Lower lobe of right lung (tissue), 2 donors: ENCODE results near the gene HS1BP3. TPM values are rescaled to one million over a fixed set of nuclear protein-coding genes. Genes with fewer than 3 reads are reported as not detected.

Source experiments
- ATAC-seq, 2 donors: fragments of 200-7000 bp; cut with Tn5 transposase; one replicate each; pipeline ENCODE4 v1.9.1; 2020 to 2022; ENCODE audit warnings: mild to moderate bottlenecking in 2 of 2, moderate library complexity in 2 of 2
- DNase-seq: peaks from one replicate; pipeline ENCODE4 v3.0.0-alpha.2; 2020
- H3K27ac ChIP-seq: fragments of 200-600 bp; one replicate; pipeline ENCODE4 v1.8.0; 2022
- H3K27me3 ChIP-seq: fragments of 200-600 bp; one replicate; pipeline ENCODE4 v1.8.0; 2022; ENCODE audit warnings: low read depth
- H3K36me3 ChIP-seq: fragments of 200-600 bp; one replicate; pipeline ENCODE4 v1.8.0; 2022; ENCODE audit warnings: mild to moderate bottlenecking
- H3K4me1 ChIP-seq: fragments of 200-600 bp; one replicate; pipeline ENCODE4 v1.8.0; 2022
- H3K4me3 ChIP-seq: fragments of 200-600 bp; one replicate; pipeline ENCODE4 v1.8.0; 2022; ENCODE audit warnings: mild to moderate bottlenecking
- H3K9me3 ChIP-seq: fragments of 200-600 bp; one replicate; pipeline ENCODE4 v1.8.0; 2022
- CTCF ChIP-seq: fragments of 200-600 bp; IDR thresholded peaks from one replicate; pipeline ENCODE4 v1.8.0; 2022; ENCODE audit warnings: antibody characterized with exemption, mild to moderate bottlenecking
- intact Hi-C: fragments of 100-400 bp; cut with DNase I; formaldehyde crosslinking; loops from one replicate; pipeline ENCODE4 v1.11.0; 2022
- total RNA-seq: library from RNA; stranded (reverse); fragmentation: NEBNext Ultra II Directional; extraction: Animal tissue kit (Norgen Biotek cat#: 25700); gene quantifications from one replicate; pipeline ENCODE4 v1.2.1, GENCODE V29; 2021
- donor health status: DM: no; HTN: yes; CAD: no; lungs with severe emphysema.

The HS1BP3 gene
- total RNA-seq, 1 donor from 2014 or later: 39.9 TPM

- intact Hi-C loops: no loop called here
- TF ChIP-seq CTCF: peak; percentile 52
- ATAC-seq (peak; percentile 36 to 70), DNase-seq (no peak)
- Histone ChIP-seq H3K4me3 (no peak overlapping the region), H3K9me3 (no peaks in the 10 kb centered on the region), H3K27ac (no peak overlapping the region), H3K27me3 (no peaks in the 10 kb centered on the region), H3K4me1 (no peaks in the 10 kb centered on the region), H3K36me3 (peaks cover 16% of the 10 kb centered on the region)
These were observed 31.4 kb upstream of the HS1BP3 start for GRCh38 chr2:20682167-20682920.

- H3K27me3 ChIP-seq: no peaks in the 10 kb centered on the region
- no peak overlapping the region for H3K4me3 ChIP-seq
- intact Hi-C loops: no loop called here
- no peak overlapping the region for H3K27ac ChIP-seq
- H3K9me3 ChIP-seq: no peaks in the 10 kb centered on the region
- H3K4me1 ChIP-seq: no peaks in the 10 kb centered on the region
- peaks cover 13% of the 10 kb centered on the region for H3K36me3 ChIP-seq
- DNase-seq (no peak), ATAC-seq (no peak)
- TF ChIP-seq CTCF: no peak
These were observed 30.0 kb upstream of the HS1BP3 start for GRCh38 chr2:20680744-20681375.

GRCh38 chr2:20678780-20679179, 27.9 kb upstream of the HS1BP3 start:
- no peak overlapping the region for H3K27ac ChIP-seq
- DNase-seq (no peak), ATAC-seq (no peak)
- peaks cover 13% of the 10 kb centered on the region for H3K27me3 ChIP-seq
- intact Hi-C loops: loop anchor here (10.0 kb wide), 1 partner anchor 286 kb away; no protein-coding TSS in a partner anchor
- H3K4me3 ChIP-seq: no peak overlapping the region
- peaks cover 4% of the 10 kb centered on the region for H3K36me3 ChIP-seq
- H3K4me1 ChIP-seq: peaks cover 4% of the 10 kb centered on the region
- no peak for TF ChIP-seq CTCF
- H3K9me3 ChIP-seq: no peaks in the 10 kb centered on the region

GRCh38 chr2:20678086-20678395, 27.1 kb upstream of the HS1BP3 start:
- peaks cover 20% of the 10 kb centered on the region for H3K27me3 ChIP-seq
- no peak overlapping the region for H3K27ac ChIP-seq
- TF ChIP-seq CTCF: no peak
- no peak overlapping the region for H3K4me3 ChIP-seq
- peaks cover 4% of the 10 kb centered on the region for H3K36me3 ChIP-seq
- ATAC-seq (no peak), DNase-seq (no peak)
- H3K4me1 ChIP-seq: peaks cover 4% of the 10 kb centered on the region
- intact Hi-C loops: loop anchor here (10.0 kb wide), 1 partner anchor 287 kb away; no protein-coding TSS in a partner anchor
- H3K9me3 ChIP-seq: no peaks in the 10 kb centered on the region

- intact Hi-C loops: loop anchor here (10.0 kb wide), 1 partner anchor 287 kb away; no protein-coding TSS in a partner anchor
- Histone ChIP-seq H3K4me3 (no peak overlapping the region), H3K27me3 (peaks cover 25% of the 10 kb centered on the region), H3K4me1 (peaks cover 4% of the 10 kb centered on the region), H3K27ac (no peak overlapping the region), H3K9me3 (no peaks in the 10 kb centered on the region), H3K36me3 (peaks cover 4% of the 10 kb centered on the region)
- DNase-seq (no peak), ATAC-seq (no peak)
- no peak for TF ChIP-seq CTCF
These were observed 26.6 kb upstream of the HS1BP3 start for GRCh38 chr2:20677301-20678085.
